ENCODE results near the gene STPG3. TPM values are rescaled to one million over a fixed set of nuclear protein-coding genes. Genes with fewer than 3 reads are reported as not detected.

Gene STPG3
- total and polyA plus RNA-seq, 2 of the 13 experiments (the other 11 are each of a cell fraction or from before 2014, with no cell fraction given): not detected

- TF ChIP-seq, protein P1, sequence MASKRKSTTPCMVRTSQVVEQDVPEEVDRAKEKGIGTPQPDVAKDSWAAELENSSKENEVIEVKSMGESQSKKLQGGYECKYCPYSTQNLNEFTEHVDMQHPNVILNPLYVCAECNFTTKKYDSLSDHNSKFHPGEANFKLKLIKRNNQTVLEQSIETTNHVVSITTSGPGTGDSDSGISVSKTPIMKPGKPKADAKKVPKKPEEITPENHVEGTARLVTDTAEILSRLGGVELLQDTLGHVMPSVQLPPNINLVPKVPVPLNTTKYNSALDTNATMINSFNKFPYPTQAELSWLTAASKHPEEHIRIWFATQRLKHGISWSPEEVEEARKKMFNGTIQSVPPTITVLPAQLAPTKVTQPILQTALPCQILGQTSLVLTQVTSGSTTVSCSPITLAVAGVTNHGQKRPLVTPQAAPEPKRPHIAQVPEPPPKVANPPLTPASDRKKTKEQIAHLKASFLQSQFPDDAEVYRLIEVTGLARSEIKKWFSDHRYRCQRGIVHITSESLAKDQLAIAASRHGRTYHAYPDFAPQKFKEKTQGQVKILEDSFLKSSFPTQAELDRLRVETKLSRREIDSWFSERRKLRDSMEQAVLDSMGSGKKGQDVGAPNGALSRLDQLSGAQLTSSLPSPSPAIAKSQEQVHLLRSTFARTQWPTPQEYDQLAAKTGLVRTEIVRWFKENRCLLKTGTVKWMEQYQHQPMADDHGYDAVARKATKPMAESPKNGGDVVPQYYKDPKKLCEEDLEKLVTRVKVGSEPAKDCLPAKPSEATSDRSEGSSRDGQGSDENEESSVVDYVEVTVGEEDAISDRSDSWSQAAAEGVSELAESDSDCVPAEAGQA (IDR thresholded peaks at IDR 0.05; ENCODE audit: low read depth): 0 out of 2 replicates have a peak, but pooled peaks have one; percentile 24
- TF ChIP-seq, protein P1 (CRISPR knock-in tag; IDR thresholded peaks at IDR 0.05; ENCODE audit: borderline replicate concordance): 0 out of 2 replicates have a peak, but pooled peaks have one; percentile 32
- no peak; the same call in 1 of the 2 replicates for TF ChIP-seq ARHGAP35 (CRISPR knock-in tag; IDR thresholded peaks at IDR 0.05; ENCODE audit: borderline replicate concordance)
- no peak for TF ChIP-seq REL (CRISPR knock-in tag; conservative IDR thresholded peaks at IDR 0.05)
- no peak for TF ChIP-seq TEAD2 (CRISPR knock-in tag; IDR thresholded peaks at IDR 0.05)
- no peak for TF ChIP-seq HIVEP1 (CRISPR knock-in tag; IDR thresholded peaks at IDR 0.05)
- TF ChIP-seq SATB2 (CRISPR knock-in tag; IDR thresholded peaks at IDR 0.05): no peak
- peak; percentile 65 for TF ChIP-seq PAXIP1 (CRISPR knock-in tag; conservative IDR thresholded peaks at IDR 0.05)
- TF ChIP-seq, protein P2, sequence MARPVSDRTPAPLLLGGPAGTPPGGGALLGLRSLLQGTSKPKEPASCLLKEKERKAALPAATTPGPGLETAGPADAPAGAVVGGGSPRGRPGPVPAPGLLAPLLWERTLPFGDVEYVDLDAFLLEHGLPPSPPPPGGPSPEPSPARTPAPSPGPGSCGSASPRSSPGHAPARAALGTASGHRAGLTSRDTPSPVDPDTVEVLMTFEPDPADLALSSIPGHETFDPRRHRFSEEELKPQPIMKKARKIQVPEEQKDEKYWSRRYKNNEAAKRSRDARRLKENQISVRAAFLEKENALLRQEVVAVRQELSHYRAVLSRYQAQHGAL (CRISPR knock-in tag; IDR thresholded peaks at IDR 0.05; ENCODE audit: not compliant biosample characterization): no peak
- no peak for TF ChIP-seq ZFP36L1 (CRISPR knock-in tag; IDR thresholded peaks at IDR 0.05)
- TF ChIP-seq MXI1 (IDR thresholded peaks at IDR 0.05; ENCODE audit: borderline replicate concordance, low read depth, low read length): peak; percentile 81; the same call in 2 of the 3 replicates
- TF ChIP-seq SRY (CRISPR knock-in tag; IDR thresholded peaks at IDR 0.05): no peak
- peak; percentile 88 for TF ChIP-seq KAT8 (CRISPR knock-in tag; IDR thresholded peaks at IDR 0.05)
- peak; percentile 62 for TF ChIP-seq KMT2B (CRISPR knock-in tag; IDR thresholded peaks at IDR 0.05)
- TF ChIP-seq, protein P3, sequence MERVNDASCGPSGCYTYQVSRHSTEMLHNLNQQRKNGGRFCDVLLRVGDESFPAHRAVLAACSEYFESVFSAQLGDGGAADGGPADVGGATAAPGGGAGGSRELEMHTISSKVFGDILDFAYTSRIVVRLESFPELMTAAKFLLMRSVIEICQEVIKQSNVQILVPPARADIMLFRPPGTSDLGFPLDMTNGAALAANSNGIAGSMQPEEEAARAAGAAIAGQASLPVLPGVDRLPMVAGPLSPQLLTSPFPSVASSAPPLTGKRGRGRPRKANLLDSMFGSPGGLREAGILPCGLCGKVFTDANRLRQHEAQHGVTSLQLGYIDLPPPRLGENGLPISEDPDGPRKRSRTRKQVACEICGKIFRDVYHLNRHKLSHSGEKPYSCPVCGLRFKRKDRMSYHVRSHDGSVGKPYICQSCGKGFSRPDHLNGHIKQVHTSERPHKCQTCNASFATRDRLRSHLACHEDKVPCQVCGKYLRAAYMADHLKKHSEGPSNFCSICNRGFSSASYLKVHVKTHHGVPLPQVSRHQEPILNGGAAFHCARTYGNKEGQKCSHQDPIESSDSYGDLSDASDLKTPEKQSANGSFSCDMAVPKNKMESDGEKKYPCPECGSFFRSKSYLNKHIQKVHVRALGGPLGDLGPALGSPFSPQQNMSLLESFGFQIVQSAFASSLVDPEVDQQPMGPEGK (CRISPR knock-in tag; IDR thresholded peaks at IDR 0.05): peak; percentile 94
- peak; percentile 61; the same call in 1 of the 2 replicates for TF ChIP-seq PHF20 (CRISPR knock-in tag; IDR thresholded peaks at IDR 0.05)
These were observed 26.4 kb downstream of the STPG3 start, which contains the start of gene TOR4A (continued) for GRCh38 chr9:137277329-137278041.

Data from HepG2 (cell line).